HG03175 (cell line): ENCODE measurements around the gene RNF112.

ENCODE experiments used
- ATAC-seq: cut with Tn5 transposase; IDR thresholded peaks from one replicate; pipeline ENCODE4 v1.9.1; 2021; ENCODE audit warnings: mild to moderate bottlenecking, moderate library complexity; ENCODE audit not compliant: unreplicated experiment

Gene RNF112, protein sequence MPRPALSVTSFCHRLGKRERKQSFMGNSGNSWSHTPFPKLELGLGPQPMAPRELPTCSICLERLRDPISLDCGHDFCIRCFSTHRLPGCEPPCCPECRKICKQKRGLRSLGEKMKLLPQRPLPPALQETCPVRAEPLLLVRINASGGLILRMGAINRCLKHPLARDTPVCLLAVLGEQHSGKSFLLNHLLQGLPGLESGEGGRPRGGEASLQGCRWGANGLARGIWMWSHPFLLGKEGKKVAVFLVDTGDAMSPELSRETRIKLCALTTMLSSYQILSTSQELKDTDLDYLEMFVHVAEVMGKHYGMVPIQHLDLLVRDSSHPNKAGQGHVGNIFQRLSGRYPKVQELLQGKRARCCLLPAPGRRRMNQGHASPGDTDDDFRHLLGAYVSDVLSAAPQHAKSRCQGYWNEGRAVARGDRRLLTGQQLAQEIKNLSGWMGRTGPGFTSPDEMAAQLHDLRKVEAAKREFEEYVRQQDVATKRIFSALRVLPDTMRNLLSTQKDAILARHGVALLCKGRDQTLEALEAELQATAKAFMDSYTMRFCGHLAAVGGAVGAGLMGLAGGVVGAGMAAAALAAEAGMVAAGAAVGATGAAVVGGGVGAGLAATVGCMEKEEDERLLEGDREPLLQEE

GRCh38 chr17:19410875-19411620 is at the start of gene RNF112:
TSS of gene RNF112 (plus strand) at chr17:19411232. CDS start at chr17:19411409, 177 bp downstream.
- ATAC-seq, result no peak

DNA sequence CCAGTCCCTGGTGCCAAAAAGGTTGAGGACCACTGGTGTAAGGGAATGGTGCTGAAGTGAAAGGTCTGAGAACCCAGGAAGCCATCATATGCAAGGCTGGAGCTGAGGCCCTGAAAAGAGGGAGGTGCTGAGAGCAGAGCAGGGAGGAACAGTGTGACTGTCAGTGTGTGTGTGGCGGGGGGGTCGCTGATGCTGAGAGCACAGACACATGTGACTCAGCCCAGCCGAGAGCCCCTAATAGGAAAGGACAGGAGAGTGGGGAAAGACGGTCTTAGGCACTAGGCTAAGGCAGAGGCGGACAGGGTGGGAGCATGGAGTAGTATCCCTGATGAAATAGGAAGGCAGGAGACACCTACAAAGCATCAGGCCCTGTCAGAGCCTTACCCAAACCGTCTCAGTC is 49.7 kb upstream of the RNF112 start:
- no peak for ATAC-seq

DNA sequence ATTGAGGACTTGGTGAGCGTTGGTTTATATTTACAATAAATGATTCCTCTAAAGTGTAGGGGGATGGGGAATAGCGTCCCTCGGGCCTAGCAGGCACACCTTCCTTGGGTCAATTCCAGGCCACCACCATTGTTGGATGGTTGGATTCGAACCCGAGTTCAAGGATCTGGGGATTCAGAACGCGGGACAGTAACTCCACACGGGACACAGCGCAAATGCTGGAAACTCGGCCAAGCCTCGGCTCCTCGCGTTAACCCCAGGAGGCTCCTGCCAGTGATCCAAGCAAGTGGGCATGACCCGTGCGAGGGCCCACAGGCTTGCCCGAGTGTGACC is 49.1 kb upstream of the RNF112 start:
- ATAC-seq, result no peak

- ATAC-seq, result peak; percentile 82
Observed at GRCh38 chr17:19362277-19363113, 48.5 kb upstream of the RNF112 start, which contains the start of gene B9D1. TSS of gene B9D1 (minus strand) at chr17:19362723. CDS start at chr17:19362569, 154 bp downstream.

DNA sequence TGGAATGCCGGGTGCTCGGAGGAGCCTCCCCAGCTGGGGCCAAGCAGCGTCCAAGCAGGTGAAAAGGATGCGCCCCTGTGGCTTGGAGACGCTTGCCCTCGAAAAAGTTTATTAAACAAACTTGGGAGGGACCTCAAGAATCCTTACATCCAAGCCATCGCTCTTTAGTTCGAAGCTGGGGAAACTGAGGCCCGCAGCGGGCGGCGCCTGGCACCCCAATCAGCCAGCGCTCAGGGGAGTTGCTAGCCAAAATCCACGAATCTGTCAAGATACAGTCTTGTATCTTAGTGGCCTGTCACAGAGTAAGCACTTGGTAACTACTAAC is 48.0 kb upstream of the RNF112 start:
- ATAC-seq, result no peak

DNA sequence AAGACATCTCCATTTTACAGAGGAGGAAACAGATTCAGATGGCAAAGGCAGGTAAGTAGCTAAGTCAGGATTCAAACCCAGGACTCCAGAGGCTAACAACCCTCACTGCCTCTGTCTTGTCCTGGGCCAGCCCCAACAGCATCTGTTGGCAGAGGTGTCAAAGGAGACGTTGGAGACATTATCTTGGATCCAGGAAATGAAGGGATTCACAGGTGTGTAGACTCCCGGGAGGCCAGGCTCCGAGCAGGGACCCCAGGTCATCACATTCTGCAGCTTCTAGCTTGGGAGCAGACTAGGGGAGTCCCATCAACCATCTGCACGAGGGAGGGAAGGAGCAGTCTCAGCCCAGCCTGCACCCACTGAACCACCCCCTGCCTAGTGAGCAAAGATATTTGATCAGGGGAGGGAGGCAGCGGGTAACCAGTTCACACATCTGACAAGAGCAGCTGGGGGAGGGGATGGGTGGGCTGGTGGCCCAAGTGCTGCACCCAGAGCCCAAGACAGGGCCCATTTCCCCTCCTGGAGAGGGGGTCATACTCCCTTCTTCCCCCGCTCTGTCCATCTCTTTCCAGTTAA is 47.5 kb upstream of the RNF112 start:
- ATAC-seq, result no peak

DNA sequence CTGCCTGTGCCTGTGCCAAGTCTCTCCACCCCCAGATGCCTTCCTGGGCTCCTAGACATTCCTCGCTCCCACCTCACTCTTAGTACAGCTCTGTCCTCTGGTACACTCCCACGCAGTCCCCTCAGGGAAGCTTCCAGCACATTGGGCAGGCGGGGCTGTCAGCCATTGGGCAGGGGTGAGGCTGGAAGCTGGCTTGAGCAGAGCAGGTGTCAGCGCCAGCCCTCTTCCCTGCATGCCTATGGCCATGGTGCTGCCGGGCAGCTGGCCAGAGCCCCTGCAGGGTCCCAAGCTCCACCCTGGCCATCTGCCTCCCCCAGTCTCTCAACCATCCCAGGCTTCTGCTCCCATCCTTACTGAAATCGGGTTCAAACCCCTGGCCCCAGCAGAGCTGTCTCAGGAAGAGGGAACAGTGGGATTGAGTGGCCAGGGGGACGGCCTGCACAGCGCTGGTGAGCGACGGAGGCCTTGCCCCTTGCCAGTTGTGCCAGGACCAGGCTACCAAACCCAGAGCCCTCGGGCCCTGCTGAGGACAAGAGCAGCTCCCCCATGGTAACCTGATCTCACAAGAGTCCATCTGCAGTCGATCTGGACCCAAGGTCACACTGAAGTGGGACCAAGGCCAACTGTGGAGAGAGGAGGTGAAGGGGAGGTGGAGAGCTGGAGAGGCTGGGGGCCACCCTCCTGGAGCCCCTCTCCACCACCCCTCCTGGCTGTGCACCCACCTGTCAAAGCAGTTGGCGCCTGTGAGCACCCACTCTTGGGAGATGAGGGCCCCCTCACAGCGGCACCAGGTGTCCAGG is 46.1 kb upstream of the RNF112 start:
- no peak for ATAC-seq

DNA sequence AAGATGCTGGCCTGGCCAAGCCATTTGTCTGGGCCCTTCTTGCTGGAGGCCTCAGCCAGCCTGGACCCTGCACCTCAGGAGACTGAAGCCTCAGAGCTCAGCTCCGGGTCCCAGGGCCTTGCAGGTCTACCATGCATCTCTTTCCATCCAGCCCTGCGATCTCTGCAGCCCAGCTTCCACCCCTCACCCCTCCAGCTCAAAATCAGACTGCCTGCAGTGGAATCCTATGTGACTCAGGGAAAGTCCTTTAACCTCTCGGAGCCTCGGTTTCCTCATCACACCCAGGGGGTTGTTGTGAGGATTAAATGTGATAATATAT is 45.6 kb upstream of the RNF112 start:
- no peak for ATAC-seq

DNA sequence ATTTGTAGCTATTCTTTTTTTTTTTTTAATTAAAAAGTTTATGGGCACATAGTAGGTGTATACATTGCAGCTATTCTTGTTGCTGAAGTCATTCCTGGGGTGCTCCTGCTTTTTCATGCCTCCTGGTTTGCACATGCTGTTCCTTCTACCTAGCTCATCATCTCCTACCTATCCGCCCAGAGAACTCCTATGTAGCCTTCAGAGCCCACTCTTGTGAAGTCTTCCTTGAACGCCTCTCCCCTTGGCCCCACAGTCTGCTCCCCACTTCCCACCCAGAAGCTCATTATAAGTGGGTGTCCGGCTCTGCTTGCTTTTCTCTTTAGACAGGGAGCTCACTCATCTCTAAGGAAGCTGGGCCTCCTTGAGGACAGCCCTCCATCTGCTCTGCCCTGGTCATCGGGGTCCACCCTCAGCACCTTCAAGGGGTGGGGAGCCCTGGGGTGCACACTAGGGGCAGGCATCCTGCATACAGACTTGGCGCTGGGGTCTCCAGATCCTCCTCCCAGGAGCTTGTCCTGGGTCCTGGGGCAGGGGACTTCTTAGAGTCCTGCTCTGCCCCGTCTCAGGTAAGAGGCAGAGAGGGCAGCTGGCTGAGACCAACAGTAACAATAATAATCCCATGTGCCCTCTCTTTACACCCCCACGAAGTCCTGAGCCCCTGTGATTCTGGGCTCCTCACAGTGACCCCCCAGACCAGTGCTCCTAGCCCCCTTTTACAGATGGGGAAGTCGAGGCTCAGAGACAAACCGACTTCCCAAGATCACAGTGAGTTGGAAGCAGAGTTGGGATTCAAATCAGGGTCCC is 45.0 kb upstream of the RNF112 start:
- ATAC-seq, result no peak

- no peak for ATAC-seq
Observed at GRCh38 chr17:19366637-19366972, 44.4 kb upstream of the RNF112 start.

DNA sequence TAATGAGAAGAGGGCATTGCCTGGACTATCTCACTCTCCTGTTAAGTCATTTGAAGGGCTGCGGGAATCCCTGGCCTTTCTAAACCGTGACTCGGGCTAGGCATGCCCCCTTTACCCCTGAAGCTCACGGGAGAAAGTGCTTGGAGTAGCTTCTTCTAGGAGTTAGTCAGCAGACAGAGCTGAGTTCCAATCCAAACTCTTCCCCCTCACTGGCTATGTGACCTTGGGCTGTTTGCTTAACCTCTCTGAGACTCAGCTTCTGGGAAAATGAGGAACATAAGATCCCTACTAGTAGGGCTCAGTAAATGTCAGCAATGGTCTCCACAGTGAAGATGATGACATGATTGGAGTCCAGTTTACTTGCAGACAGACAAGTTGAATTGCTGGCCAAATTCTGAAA is 42.8 kb upstream of the RNF112 start:
- ATAC-seq, result no peak

DNA sequence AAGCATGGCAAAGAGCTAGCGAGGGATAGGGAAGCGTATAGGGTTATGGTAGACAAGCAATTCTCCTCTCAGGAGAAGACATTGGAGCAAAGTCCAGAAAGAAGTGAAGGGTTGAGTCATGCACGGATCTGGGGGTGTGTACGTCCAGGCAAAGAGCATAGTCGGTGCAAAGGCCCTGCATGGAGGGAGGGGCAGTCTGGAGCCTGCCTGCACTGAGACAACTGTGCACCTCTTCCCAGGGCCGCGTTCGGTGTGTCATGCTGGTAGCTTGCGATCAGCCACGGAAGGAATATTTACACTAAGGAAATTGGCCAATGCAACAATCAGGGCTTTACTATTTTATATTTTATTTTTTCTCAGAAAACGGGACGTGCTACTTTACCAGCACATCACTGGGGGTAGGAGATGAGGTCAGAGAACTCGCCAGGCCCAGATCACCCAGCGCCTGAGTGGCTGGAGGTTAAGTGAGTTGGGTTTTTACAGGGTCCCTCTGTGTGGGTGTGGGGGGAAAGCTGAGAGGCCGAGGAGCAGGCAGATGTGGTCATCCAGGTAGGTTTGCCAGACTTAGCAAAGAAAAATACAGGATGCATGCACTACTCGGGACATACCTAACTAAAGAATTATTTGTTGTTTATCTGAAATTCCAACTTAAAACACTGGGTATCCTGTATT is 41.8 kb upstream of the RNF112 start:
- ATAC-seq, result no peak

GRCh38 chr17:19369846-19370492 is 41.1 kb upstream of the RNF112 start:
- ATAC-seq, result no peak

GRCh38 chr17:19370493-19370960 is 40.5 kb upstream of the RNF112 start:
- peak; percentile 72 for ATAC-seq

DNA sequence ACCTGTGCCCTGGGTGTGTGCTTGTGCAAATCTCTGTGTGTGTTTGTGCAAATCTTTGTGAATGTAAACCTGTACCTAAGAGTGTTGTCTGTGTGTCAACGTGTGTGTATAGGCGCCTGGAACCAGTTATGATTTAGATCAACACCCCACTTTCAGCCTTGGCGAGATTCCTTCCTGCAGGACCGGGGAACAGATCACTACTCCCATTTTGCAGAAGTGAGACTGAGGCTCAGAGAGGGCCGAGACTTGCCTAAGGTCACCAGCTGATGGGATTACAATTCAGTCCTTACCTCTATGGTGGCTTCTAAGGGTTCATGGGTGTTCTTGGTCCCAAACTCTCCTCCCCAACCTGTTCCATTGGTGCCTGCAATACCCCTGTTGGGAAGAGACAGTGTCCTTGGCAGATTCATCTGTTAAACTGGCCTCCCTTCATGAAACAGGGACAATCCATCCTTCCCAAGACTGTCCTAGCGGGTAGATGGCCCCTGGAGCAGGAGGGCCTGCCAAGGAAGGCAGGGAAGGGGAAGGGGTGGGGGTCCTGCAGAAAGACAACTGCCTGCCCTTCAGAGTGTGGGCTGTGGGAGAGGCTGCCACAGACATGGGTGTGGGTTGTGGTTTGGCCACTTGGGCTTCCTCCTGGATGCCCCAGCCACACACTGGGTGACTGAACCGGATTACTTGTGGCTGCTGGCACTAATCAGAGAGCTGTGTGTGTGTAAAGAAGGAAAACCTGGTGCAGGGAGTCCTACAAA is 39.6 kb upstream of the RNF112 start:
- ATAC-seq, result no peak

- ATAC-seq, result no peak
Observed at GRCh38 chr17:19372011-19372370, 39.0 kb upstream of the RNF112 start.

- ATAC-seq, result no peak
Observed at GRCh38 chr17:19372439-19372838, 38.6 kb upstream of the RNF112 start.
